ENCODE data around the gene CDH13.

Gene CDH13

DNA sequence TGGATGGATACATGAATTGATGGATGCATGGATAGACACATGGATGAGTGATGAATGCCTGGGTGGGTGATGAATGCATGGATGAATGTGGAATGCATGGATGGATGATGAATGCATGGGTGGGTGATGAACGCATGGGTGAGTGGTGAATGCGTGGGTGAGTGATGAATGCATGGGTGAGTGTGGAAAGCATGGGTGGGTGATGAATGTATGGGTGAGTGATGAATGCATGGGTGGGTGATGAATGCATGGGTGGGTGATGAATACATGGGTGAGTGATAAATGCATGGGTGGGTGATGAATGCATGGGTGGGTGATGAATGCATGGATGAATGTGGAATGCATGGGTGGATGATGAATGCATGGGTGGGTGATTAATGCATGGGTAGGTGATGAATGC is 1097.1 kb downstream of the CDH13 start:
- no peaks in the 10 kb centered on the region for H3K9me3 ChIP-seq (ENCODE audit: control insufficient read depth, insufficient read depth, low read depth, low read length)
- POLR2A ChIA-PET = no interaction called here

DNA sequence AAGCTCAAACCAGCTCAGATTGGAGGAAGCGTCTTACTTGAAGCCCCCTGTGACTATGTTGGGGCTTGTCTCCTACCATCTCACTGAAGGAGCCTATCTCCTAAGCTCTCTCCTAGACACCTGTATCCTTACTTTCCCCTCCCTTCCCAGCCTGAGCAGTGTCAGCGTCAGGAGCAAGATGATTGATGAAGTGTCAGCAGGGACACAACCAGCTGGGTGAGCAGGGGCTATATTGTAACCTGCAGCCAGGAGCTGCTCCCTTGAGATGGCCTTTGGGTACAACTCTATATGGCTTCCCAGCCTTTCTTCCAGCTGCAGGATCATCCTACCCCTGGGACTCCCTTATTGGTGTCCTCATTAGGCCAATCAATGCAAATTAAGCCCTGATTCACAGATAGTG is 1097.8 kb downstream of the CDH13 start:
- H3K9me3 ChIP-seq (ENCODE audit: control insufficient read depth, insufficient read depth, low read depth, low read length) = no peaks in the 10 kb centered on the region
- no peaks in the 10 kb centered on the region for H3K4me1 ChIP-seq (ENCODE audit: control insufficient read depth, insufficient read depth, low read length)
- TF ChIP-seq HOXD13 (CRISPR knock-in tag; IDR thresholded peaks at IDR 0.05; ENCODE audit: borderline replicate concordance) (no peak), ZNF16 (tag by site-specific recombination; IDR thresholded peaks at IDR 0.05; ENCODE audit: low read depth) (no peak)
- H3K4me3 ChIP-seq (ENCODE audit: low read depth, low read length) = no peak overlapping the region
- CTCF ChIA-PET = no interaction called here
- POLR2A ChIA-PET = no interaction called here
- no peak overlapping the region for H3K27ac ChIP-seq (ENCODE audit: extremely low read depth, low read depth, low read length)
- H3K36me3 ChIP-seq (ENCODE audit: control insufficient read depth in 2 of 2, insufficient read depth in 1 of 2, low read length in 2 of 2) = no peaks in the 10 kb centered on the region

More for the DNA sequence above, 1097.1 kb downstream of the CDH13 start:
- no peaks in the 10 kb centered on the region for H3K4me1 ChIP-seq (ENCODE audit: control insufficient read depth, insufficient read depth, low read length)
- no peak overlapping the region for H3K27ac ChIP-seq (ENCODE audit: extremely low read depth, low read depth, low read length)
- no peaks in the 10 kb centered on the region for H3K36me3 ChIP-seq (ENCODE audit: control insufficient read depth in 2 of 2, insufficient read depth in 1 of 2, low read length in 2 of 2)
- TF ChIP-seq HOXD13 (CRISPR knock-in tag; IDR thresholded peaks at IDR 0.05; ENCODE audit: borderline replicate concordance) (no peak), ZFHX2 (tag by site-specific recombination; conservative IDR thresholded peaks at IDR 0.05) (peak; percentile 80), EGR2 (tag by site-specific recombination; IDR thresholded peaks at IDR 0.05; ENCODE audit: low read depth) (peak; percentile 90)
- no peak overlapping the region for H3K4me3 ChIP-seq (ENCODE audit: low read depth, low read length)
- CTCF ChIA-PET = no interaction called here

- Histone ChIP-seq H3K27ac (ENCODE audit: extremely low read depth, low read depth, low read length) (no peak overlapping the region), H3K36me3 (ENCODE audit: control insufficient read depth in 2 of 2, insufficient read depth in 1 of 2, low read length in 2 of 2) (no peaks in the 10 kb centered on the region), H3K4me1 (ENCODE audit: control insufficient read depth, insufficient read depth, low read length) (no peaks in the 10 kb centered on the region), H3K9me3 (ENCODE audit: control insufficient read depth, insufficient read depth, low read depth, low read length) (no peaks in the 10 kb centered on the region), H3K4me3 (ENCODE audit: low read depth, low read length) (no peak overlapping the region)
- CTCF ChIA-PET = interaction anchor here (0.6 kb wide), 1 partner anchor 146 kb away, joined by 4 read pairs; no protein-coding TSS in a partner anchor
- POLR2A ChIA-PET = no interaction called here
- TF ChIP-seq SP2 (tag by site-specific recombination; IDR thresholded peaks at IDR 0.05) (no peak), ZNF394 (tag by site-specific recombination; IDR thresholded peaks at IDR 0.05; ENCODE audit: borderline replicate concordance) (no peak), ZNF112 (tag by site-specific recombination; IDR thresholded peaks at IDR 0.05) (no peak), ZFP69B (tag by site-specific recombination; IDR thresholded peaks at IDR 0.05) (no peak), ZNF555 (tag by site-specific recombination; conservative IDR thresholded peaks at IDR 0.05) (no peak), HOXC10 (CRISPR knock-in tag; IDR thresholded peaks at IDR 0.05) (no peak), MYNN (tag by site-specific recombination; IDR thresholded peaks at IDR 0.05; ENCODE audit: borderline replicate concordance) (no peak), ZNF18 (tag by site-specific recombination; IDR thresholded peaks at IDR 0.05) (no peak), PRDM2 (tag by site-specific recombination; IDR thresholded peaks at IDR 0.05; ENCODE audit: borderline replicate concordance) (no peak), ZSCAN16 (tag by site-specific recombination; IDR thresholded peaks at IDR 0.05) (no peak), ZNF48 (tag by site-specific recombination; IDR thresholded peaks at IDR 0.05) (no peak), ZNF560 (tag by site-specific recombination; IDR thresholded peaks at IDR 0.05; ENCODE audit: borderline replicate concordance) (no peak), GLI2 (tag by site-specific recombination; IDR thresholded peaks at IDR 0.05; ENCODE audit: borderline replicate concordance, low read depth) (no peak), ZNF280D (tag by site-specific recombination; IDR thresholded peaks at IDR 0.05) (no peak), ZBTB26 (tag by site-specific recombination; optimal IDR thresholded peaks at IDR 0.05) (no peak)
These were observed 1098.5 kb downstream of the CDH13 start for GRCh38 chr16:83725313-83725712.

All from HEK293 (cell line).